HCT116 (cell line): ENCODE data around the gene GFPT2. TPM values are rescaled to one million over a fixed set of nuclear protein-coding genes. Genes with fewer than 3 reads are reported as not detected.

ENCODE experiments used
- ATAC-seq: fragments of 200-7000 bp; cut with Tn5 transposase; 2 replicates; pipeline ENCODE4 v1.9.1; 2020; ENCODE audit warnings: mild to moderate bottlenecking, moderate library complexity
- BruUV-seq: library from RNA; stranded (reverse); fragments of 400-500 nt; replicated peaks from 2 replicates; lab custom pipeline; 2021; lab: Mats Ljungman, UMichigan
- CTCF ChIA-PET: fragments of 300-600 bp; sonication (Branson Sonifier 250); formaldehyde crosslinking; loops from one replicate; lab custom pipeline; 2021; ENCODE audit warnings: antibody characterized with exemption; lab: Charles Lee
- POLR2A ChIA-PET: fragments of 300-600, 350-600 bp; sonication (Branson Sonifier 250); formaldehyde crosslinking; loops from one replicate; lab custom pipeline; 2021; ENCODE audit warnings: antibody characterized with exemption; lab: Charles Lee
- RAD21 ChIA-PET, 2 experiments: fragments of 300-600 bp; sonication (Branson Sonifier 250); formaldehyde crosslinking; loops; one replicate each; lab custom pipeline; 2023; ENCODE audit warnings: low total read pairs in 2 of 2; ENCODE audit not compliant: uncharacterized antibody in 2 of 2, unreplicated experiment in 2 of 2, low non-redundant PET in 1 of 2; lab: Charles Lee
- DNase-seq: peaks from one replicate; pipeline ENCODE4 v3.0.0-alpha.2; 2010; ENCODE audit warnings: low read depth, low spot score
- H2AFZ ChIP-seq: fragments of 200-600 bp; shearing (Covaris generic), sonication (generic); 2 replicates; pipeline ENCODE4 v1.6.1; 2017; ENCODE audit warnings: low read depth, mixed run types, mixed read lengths, antibody characterized with exemption, low read length; ENCODE audit not compliant: poor library complexity, severe bottlenecking
- H3K27ac ChIP-seq: 2 replicates; pipeline ENCODE4 v1.5.1; 2012; ENCODE audit warnings: low read depth, low read length
- H3K27me3 ChIP-seq: fragments of 200-600 bp; sonication (generic); 2 replicates; pipeline ENCODE4 v1.6.1; 2016; ENCODE audit warnings: mixed run types, low read length, mixed read lengths; ENCODE audit not compliant: insufficient read depth
- H3K36me3 ChIP-seq, 2 experiments: fragments of 200-500 bp in 1 of 2; fragments of 200-600 bp in 1 of 2; sonication (Bioruptor generic) in 1 of 2; sonication (generic) in 1 of 2; 2 replicates each; pipeline versions ENCODE4 v1.5.1 to v1.6.1; 2014 to 2016; ENCODE audit warnings: low read length in 2 of 2, inconsistent platforms in 1 of 2, mixed read lengths in 1 of 2, mixed run types in 1 of 2; ENCODE audit not compliant: insufficient read depth in 2 of 2, control insufficient read depth in 1 of 2
- H3K4me1 ChIP-seq, 2 experiments: fragments of 200-600 bp in 1 of 2; sonication (generic) in 1 of 2; 2 replicates each; pipeline versions ENCODE4 v1.5.1 to v1.6.1; 2012 to 2017; ENCODE audit warnings: low read length in 2 of 2, inconsistent platforms in 1 of 2, mild to moderate bottlenecking in 1 of 2, mixed read lengths in 1 of 2, mixed run types in 1 of 2, moderate library complexity in 1 of 2; ENCODE audit not compliant: insufficient read depth in 2 of 2, control insufficient read depth in 1 of 2
- H3K4me2 ChIP-seq: fragments of 200-600 bp; sonication (generic); 2 replicates; pipeline ENCODE4 v1.6.1; 2017; ENCODE audit warnings: mixed run types, low read length, mixed read lengths
- H3K4me3 ChIP-seq, 2 experiments: fragments of 200-600 bp in 1 of 2; sonication (generic) in 1 of 2; replicated peaks in 1 of 2; 2 replicates each; pipeline ENCODE4 v1.5.1; 2011 to 2016; ENCODE audit warnings: low read length in 2 of 2, control low read depth in 1 of 2, low read depth in 1 of 2, mild to moderate bottlenecking in 1 of 2, mixed read lengths in 1 of 2, mixed run types in 1 of 2
- H3K79me2 ChIP-seq: fragments of 200-600 bp; sonication (generic); 2 replicates; pipeline ENCODE4 v1.6.1; 2017; ENCODE audit warnings: mild to moderate bottlenecking, mixed run types, low read length, moderate library complexity, mixed read lengths; ENCODE audit not compliant: insufficient read depth
- H3K9ac ChIP-seq: fragments of 200-600 bp; sonication (generic); 2 replicates; pipeline ENCODE4 v1.6.1; 2016; ENCODE audit warnings: low read length, mixed read lengths
- H3K9me2 ChIP-seq: fragments of 200-600 bp; sonication (generic), shearing (Covaris generic); 2 replicates; pipeline ENCODE4 v1.6.1; 2017; ENCODE audit warnings: mixed run types, mild to moderate bottlenecking, moderate library complexity; ENCODE audit not compliant: insufficient read depth
- H3K9me3 ChIP-seq, 2 experiments: fragments of 200-500 bp in 1 of 2; fragments of 200-600 bp in 1 of 2; sonication (Bioruptor generic) in 1 of 2; sonication (generic) in 1 of 2; 2 replicates each; pipeline ENCODE4 v1.6.1; 2014 to 2017; ENCODE audit warnings: low read length in 2 of 2, mixed read lengths in 2 of 2, inconsistent platforms in 1 of 2, low read depth in 1 of 2, mild to moderate bottlenecking in 1 of 2, mixed run types in 1 of 2, moderate library complexity in 1 of 2; ENCODE audit not compliant: control insufficient read depth in 1 of 2, insufficient read depth in 1 of 2
- H4K20me1 ChIP-seq: fragments of 200-600 bp; sonication (generic), shearing (Covaris generic); 2 replicates; pipeline ENCODE4 v1.6.1; 2017; ENCODE audit warnings: mixed run types, mild to moderate bottlenecking, moderate library complexity; ENCODE audit not compliant: insufficient read depth
- CEBPB ChIP-seq: IDR thresholded peaks from 2 replicates; pipeline ENCODE4 v1.6.1; 2012; ENCODE audit warnings: low read depth
- CTCF ChIP-seq, 3 experiments: fragments of 200-600 bp in 1 of 3; sonication (generic) in 1 of 3; IDR thresholded peaks in 2 of 3; conservative IDR thresholded peaks in 1 of 3; 2 replicates each; pipeline ENCODE4 v1.5.1; 2012 to 2017; ENCODE audit warnings: low read depth in 2 of 3, low read length in 2 of 3, antibody characterized with exemption in 1 of 3, borderline replicate concordance in 1 of 3, control low read depth in 1 of 3, mild to moderate bottlenecking in 1 of 3, mixed read lengths in 1 of 3, mixed run types in 1 of 3, moderate library complexity in 1 of 3; ENCODE audit not compliant: insufficient read depth in 1 of 3
- ELF1 ChIP-seq: IDR thresholded peaks from 2 replicates; pipeline ENCODE4 v1.6.1; 2012; ENCODE audit warnings: low read depth, borderline replicate concordance
- EZH2 ChIP-seq: fragments of 200-600 bp; sonication (generic); IDR thresholded peaks from 2 replicates; pipeline ENCODE4 v1.6.1; 2017; ENCODE audit warnings: antibody characterized with exemption, mixed run types
- EZH2phosphoT487 ChIP-seq: fragments of 200-600 bp; IDR thresholded peaks from 2 replicates; pipeline ENCODE4 v1.6.1; 2018; ENCODE audit warnings: antibody characterized with exemption, borderline replicate concordance
- JUND ChIP-seq: IDR thresholded peaks from 2 replicates; pipeline ENCODE4 v1.6.1; 2012
- MAX ChIP-seq: IDR thresholded peaks from 2 replicates; pipeline ENCODE4 v1.6.1; 2012
- POLR2AphosphoS5 ChIP-seq: IDR thresholded peaks from 2 replicates; pipeline ENCODE4 v1.6.1; 2011; ENCODE audit warnings: mild to moderate bottlenecking, low read depth, low read length, moderate library complexity
- RAD21 ChIP-seq: IDR thresholded peaks from 2 replicates; pipeline ENCODE4 v1.6.1; 2012; ENCODE audit warnings: low read depth, mild to moderate bottlenecking
- REST ChIP-seq: IDR thresholded peaks from 2 replicates; pipeline ENCODE4 v1.6.1; 2012; ENCODE audit warnings: low read depth
- SIN3A ChIP-seq: IDR thresholded peaks from 2 replicates; pipeline ENCODE4 v1.6.1; 2012; ENCODE audit warnings: low read depth
- SRF ChIP-seq: IDR thresholded peaks from 2 replicates; pipeline ENCODE4 v1.6.1; 2012; ENCODE audit warnings: low read depth
- ZNF274 ChIP-seq: fragments of 200-500 bp; sonication (Bioruptor generic); IDR thresholded peaks from 2 replicates; pipeline ENCODE4 v1.6.1; 2014; ENCODE audit warnings: mild to moderate bottlenecking, low read depth, low read length, inconsistent platforms
- intact Hi-C: fragments of 100-400 bp; cut with micrococcal nuclease; formaldehyde crosslinking; loops from 2 replicates; pipeline ENCODE4 v1.10.0; 2022
- total RNA-seq: library from RNA; stranded (reverse); gene quantifications from one replicate; pipeline ENCODE4 v1.2.1, GENCODE V29; 2021; ENCODE audit not compliant: unreplicated experiment

Gene GFPT2
- total RNA-seq, 1 experiment from 2014 or later: 16.1 TPM

GRCh38 chr5:180365829-180366228 lies 12.7 kb upstream of the GFPT2 start (continued):
- TF ChIP-seq CTCF (IDR thresholded peaks at IDR 0.05 in 2 of 3, conservative IDR thresholded peaks at IDR 0.05 in 1 of 3; ENCODE audit: borderline replicate concordance in 1 of 3, insufficient read depth in 1 of 3, low read depth in 2 of 3, low read length in 2 of 3): no peak
- no peak for TF ChIP-seq CEBPB
- TF ChIP-seq ELF1: no peak
- TF ChIP-seq SRF: no peak
- no peak for TF ChIP-seq SIN3A
- no peak for TF ChIP-seq REST

GRCh38 chr5:180364306-180364856 lies 11.2 kb upstream of the GFPT2 start:
- DNase-seq: no peak
- H3K9me3 ChIP-seq: no peaks in the 10 kb centered on the region
- no peak for TF ChIP-seq JUND
- TF ChIP-seq EZH2: no peak
- no peak for TF ChIP-seq RAD21
- no peak for TF ChIP-seq ELF1
- no peak for TF ChIP-seq MAX
- no peak for TF ChIP-seq CEBPB
- TF ChIP-seq ZNF274: no peak
- no peak for TF ChIP-seq POLR2AphosphoS5
- TF ChIP-seq REST: no peak
- TF ChIP-seq EZH2phosphoT487: no peak

More at GRCh38 chr5:180364306-180364856, 11.2 kb upstream of the GFPT2 start:
- Histone ChIP-seq H3K4me1 (no peaks in the 10 kb centered on the region), H3K9ac (no peak overlapping the region), H3K4me3 (no peak overlapping the region), H3K27ac (no peak overlapping the region), H3K36me3 (no peaks in the 10 kb centered on the region), H2AFZ (no peak overlapping the region), H3K27me3 (no peaks in the 10 kb centered on the region), H3K4me2 (no peak overlapping the region), H3K9me2 (no peaks in the 10 kb centered on the region), H3K79me2 (no peaks in the 10 kb centered on the region), H4K20me1 (no peaks in the 10 kb centered on the region)
- ATAC-seq: no peak
- BruUV-seq: no TSS peak
- intact Hi-C loops: no loop called here
- ChIA-PET RAD21 (no interaction called here), POLR2A (no interaction called here), CTCF (no interaction called here)
